Endothelial cell of umbilical vein (primary cell): ENCODE measurements around the gene CCDC32. TPM values are rescaled to one million over a fixed set of nuclear protein-coding genes. Genes with fewer than 3 reads are reported as not detected.
A peak's percentile ranks its signal among the peaks of the same experiment; 100 is the strongest.

Experiments used
- BruUV-seq: library from RNA; stranded (reverse); fragments of 400-500 nt; replicated peaks from 2 replicates; lab custom pipeline; 2021; lab: Mats Ljungman, UMichigan
- CTCF ChIA-PET: fragments of 300-600, 350-600 bp; sonication (Branson Sonifier 250); formaldehyde crosslinking; loops from one replicate; lab custom pipeline; 2021; ENCODE audit warnings: antibody characterized with exemption, inconsistent platforms; lab: Charles Lee
- POLR2A ChIA-PET: fragments of 300-600, 350-600 bp; sonication (Branson Sonifier 250); formaldehyde crosslinking; loops from one replicate; lab custom pipeline; 2021; ENCODE audit warnings: antibody characterized with exemption, inconsistent platforms; lab: Charles Lee
- DNase-seq: peaks from one replicate; pipeline ENCODE4 v3.0.0-alpha.2; 2011; ENCODE audit warnings: low read depth, low spot score
- FAIRE-seq: peaks from 2 replicates; lab custom pipeline; 2011; peaks lifted over from hg19 to GRCh38; lab: Jason Lieb, UNC
- H2AFZ ChIP-seq: 2 replicates; pipeline ENCODE4 v1.6.0; 2012; ENCODE audit warnings: low read depth, low read length, control low read depth, inconsistent platforms
- H3K27ac ChIP-seq: 2 replicates; pipeline ENCODE4 v1.5.1; 2011; ENCODE audit warnings: low read depth, mild to moderate bottlenecking, control low read depth, low read length, moderate library complexity; ENCODE audit not compliant: insufficient read depth
- H3K27me3 ChIP-seq, 2 experiments: 2 replicates each; pipeline versions ENCODE4 v1.6.0 to v1.6.1; 2011; ENCODE audit warnings: low read length in 2 of 2, mixed read lengths in 1 of 2; ENCODE audit not compliant: control insufficient read depth in 2 of 2, insufficient read depth in 2 of 2
- H3K36me3 ChIP-seq, 2 experiments: 2 replicates in 1 of 2; 3 replicates in 1 of 2; pipeline ENCODE4 v1.5.1; 2011; ENCODE audit warnings: low read length in 2 of 2, mild to moderate bottlenecking in 1 of 2, moderate library complexity in 1 of 2; ENCODE audit not compliant: control insufficient read depth in 2 of 2, insufficient read depth in 2 of 2; ENCODE audit errors: extremely low read depth in 1 of 2
- H3K4me1 ChIP-seq: 3 replicates; pipeline ENCODE4 v1.5.1; 2011; ENCODE audit warnings: mild to moderate bottlenecking, low read length; ENCODE audit not compliant: control insufficient read depth, insufficient read depth; ENCODE audit errors: extremely low read depth
- H3K4me2 ChIP-seq: 2 replicates; pipeline ENCODE4 v1.6.1; 2011; ENCODE audit warnings: low read length, control low read depth, mixed read lengths; ENCODE audit not compliant: insufficient read depth
- H3K4me3 ChIP-seq, 3 experiments: fragments of 200-600 bp in 1 of 3; sonication (generic), shearing (Covaris generic) in 1 of 3; replicated peaks in 1 of 3; 2 replicates each; pipeline ENCODE4 v1.5.1; 2011 to 2016; ENCODE audit warnings: control low read depth in 3 of 3, low read length in 3 of 3, mild to moderate bottlenecking in 2 of 3, inconsistent platforms in 1 of 3, low read depth in 1 of 3, moderate library complexity in 1 of 3; ENCODE audit not compliant: insufficient read depth in 1 of 3
- H3K79me2 ChIP-seq: 2 replicates; pipeline ENCODE4 v1.6.0; 2012; ENCODE audit warnings: low read length, inconsistent platforms; ENCODE audit not compliant: control insufficient read depth, insufficient read depth
- H3K9ac ChIP-seq: replicated peaks from 2 replicates; pipeline ENCODE3; 2011; ENCODE audit warnings: low read length, control low read depth; ENCODE audit not compliant: insufficient read depth; ENCODE audit errors: extremely low read depth
- H3K9me1 ChIP-seq: replicated peaks from 3 replicates; pipeline ENCODE4 v1.6.0; 2011; ENCODE audit warnings: mild to moderate bottlenecking, low read length; ENCODE audit not compliant: control insufficient read depth, insufficient read depth; ENCODE audit errors: extremely low read depth
- H3K9me3 ChIP-seq: replicated peaks from 2 replicates; pipeline ENCODE4 v1.5.1; 2012; ENCODE audit warnings: low read length, inconsistent platforms; ENCODE audit not compliant: control insufficient read depth, insufficient read depth
- H4K20me1 ChIP-seq: replicated peaks from 2 replicates; pipeline ENCODE3; 2011; ENCODE audit warnings: mild to moderate bottlenecking, low read length; ENCODE audit not compliant: control insufficient read depth, insufficient read depth; ENCODE audit errors: extremely low read depth
- CTCF ChIP-seq, 2 donors: IDR thresholded peaks; 1 replicate in 1 of 2; 2 replicates in 1 of 2; pipeline ENCODE4 v1.5.1; 2011; ENCODE audit warnings: low read length in 2 of 2, mild to moderate bottlenecking in 2 of 2, moderate library complexity in 2 of 2, control low read depth in 1 of 2, inconsistent platforms in 1 of 2, low read depth in 1 of 2; ENCODE audit not compliant: insufficient read depth in 1 of 2; ENCODE audit errors: extremely low read depth in 1 of 2
- JUN ChIP-seq: IDR thresholded peaks from 2 replicates; pipeline ENCODE4 v1.6.1; 2011; ENCODE audit warnings: borderline replicate concordance, low read depth; ENCODE audit not compliant: insufficient read length, insufficient read depth
- dilution Hi-C: fragments of 300-500 bp; cut with MboI; formaldehyde crosslinking; loops from one replicate; pipeline ENCODE4 v1.15.0; 2019; ENCODE audit warnings: low sequenced_read_pairs; ENCODE audit not compliant: extremely low pct_ligation_motif_present
- intact Hi-C: fragments of 100-400 bp; cut with micrococcal nuclease; formaldehyde crosslinking; loops from one replicate; pipeline ENCODE4 v1.10.0; 2022
- polyA plus RNA-seq, 4 experiments: library from polyadenylated mRNA; depleted of rRNA in 3 of 4; stranded (reverse) in 3 of 4; unstranded in 1 of 4; fragments of >200 nt; gene quantifications; 2 replicates each; pipeline versions ENCODE4 v1.2.1 to v1.2.3, GENCODE V29; 2011 to 2012; ENCODE audit warnings: missing spikeins in 1 of 4
- total RNA-seq: library from RNA; stranded (reverse); gene quantifications from 2 replicates; pipeline ENCODE4 v1.2.3, GENCODE V29; 2021

Gene CCDC32
- total and polyA plus RNA-seq, 2 donors (not counting 3 experiments of a cell fraction or from before 2014, with no cell fraction given), result 22.9 to 24.0 TPM

DNA sequence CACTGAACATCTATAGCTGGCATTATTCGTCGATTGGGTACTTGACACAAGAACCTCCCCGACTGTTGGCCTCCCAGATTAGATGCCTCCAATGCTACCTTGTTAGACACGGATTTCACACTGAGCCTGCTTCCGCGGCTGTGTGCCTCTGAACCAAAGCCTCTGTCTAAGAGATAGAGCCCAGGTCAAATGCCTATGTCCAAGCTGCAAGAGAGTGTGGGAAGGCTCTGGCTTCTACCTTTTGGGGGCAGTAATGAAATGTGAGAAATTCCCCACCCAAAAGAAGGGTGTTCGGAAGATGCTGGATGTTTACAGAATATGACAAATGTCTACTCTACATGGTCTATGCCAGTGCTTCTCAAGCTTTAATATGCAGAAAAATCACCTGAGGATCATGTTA is 2.3 kb upstream of the CCDC32 start:
- ChIA-PET CTCF (interaction anchor here (1.2 to 2.2 kb wide), 2 partner anchors 23 to 32 kb away, joined by 3 to 13 read pairs; no protein-coding TSS in a partner anchor), POLR2A (no interaction called here)
- DNase-seq, result peak; percentile 13
- H3K9me3 ChIP-seq, result no peaks in the 10 kb centered on the region
- no peak overlapping the region for H3K4me2 ChIP-seq
- intact Hi-C loops (loop anchor here (10.0 kb wide), 1 partner anchor 328 kb away; the partner anchor contains the start of gene VPS18), dilution Hi-C loops (no loop called here)
- H3K4me3 ChIP-seq, result no peak overlapping the region
- H3K27me3 ChIP-seq, result no peaks in the 10 kb centered on the region
- TF ChIP-seq JUN (no peak), CTCF (IDR thresholded peaks at IDR 0.05; ENCODE audit: extremely low read depth in 1 of 2, insufficient read depth in 1 of 2, low read depth in 1 of 2, low read length in 2 of 2) (peak; percentile 16 to 23)
- no peaks in the 10 kb centered on the region for H3K9me1 ChIP-seq
- H2AFZ ChIP-seq, result no peak overlapping the region
- H3K36me3 ChIP-seq, result peaks cover 0 to 4% of the 10 kb centered on the region in 2 experiments
- no peak overlapping the region for H3K9ac ChIP-seq
- no TSS peak for BruUV-seq
- FAIRE-seq, result no peak
- H4K20me1 ChIP-seq, result no peaks in the 10 kb centered on the region
- peaks cover 22% of the 10 kb centered on the region for H3K4me1 ChIP-seq
- peaks cover 22% of the 10 kb centered on the region for H3K79me2 ChIP-seq
- H3K27ac ChIP-seq, result no peak overlapping the region
